ENCODE data around the gene FBXL7.

FBXL7 gene

DNA sequence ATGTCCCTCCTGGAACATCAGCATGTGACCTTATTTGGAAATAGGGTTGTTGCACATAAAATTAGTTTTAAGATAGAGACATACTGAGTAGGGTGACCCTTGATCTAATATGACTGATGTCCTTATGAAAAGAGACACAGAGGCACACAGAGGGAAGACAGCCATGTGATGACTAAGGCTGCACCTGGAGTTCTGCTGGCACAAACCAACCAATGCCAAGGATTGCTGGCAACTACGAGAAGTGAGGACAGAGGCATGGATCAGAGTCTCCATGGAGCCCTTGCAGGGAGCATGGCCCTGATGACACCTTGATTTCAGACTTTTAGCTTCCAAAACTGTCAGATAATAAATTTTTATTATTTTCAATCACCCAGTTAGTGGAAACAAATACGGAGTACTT lies 101.9 kb downstream of the FBXL7 start:
- Histone ChIP-seq H3K36me3 (ENCODE audit: insufficient read depth, low read length) (no peaks in the 10 kb centered on the region), H3K9ac (ENCODE audit: low read length) (no peak overlapping the region), H2AFZ (ENCODE audit: low read length) (no peak overlapping the region), H3K9me3 (ENCODE audit: low read length) (no peaks in the 10 kb centered on the region), H3K9me2 (ENCODE audit: low read depth, low read length) (no peaks in the 10 kb centered on the region), H3K4me1 (ENCODE audit: insufficient read depth, low read length, severe bottlenecking) (no peaks in the 10 kb centered on the region), H3K27me3 (ENCODE audit: insufficient read depth, low read length) (no peaks in the 10 kb centered on the region), H3K4me2 (ENCODE audit: low read length) (no peak overlapping the region), H4K20me1 (ENCODE audit: insufficient read depth, low read length) (no peaks in the 10 kb centered on the region), H3F3A (ENCODE audit: insufficient read depth, low read length) (no peaks in the 10 kb centered on the region), H3K79me2 (ENCODE audit: insufficient read depth, low read length) (no peaks in the 10 kb centered on the region), H3K4me3 (ENCODE audit: low read depth, low read length, poor library complexity, severe bottlenecking) (no peak overlapping the region), H3K27ac (ENCODE audit: low read depth, low read length, poor library complexity, severe bottlenecking) (no peak overlapping the region)
- TF ChIP-seq CTCF (IDR thresholded peaks at IDR 0.05; ENCODE audit: low read length) (no peak), EZH2 (IDR thresholded peaks at IDR 0.05; ENCODE audit: borderline replicate concordance, low read length) (no peak)

DNA sequence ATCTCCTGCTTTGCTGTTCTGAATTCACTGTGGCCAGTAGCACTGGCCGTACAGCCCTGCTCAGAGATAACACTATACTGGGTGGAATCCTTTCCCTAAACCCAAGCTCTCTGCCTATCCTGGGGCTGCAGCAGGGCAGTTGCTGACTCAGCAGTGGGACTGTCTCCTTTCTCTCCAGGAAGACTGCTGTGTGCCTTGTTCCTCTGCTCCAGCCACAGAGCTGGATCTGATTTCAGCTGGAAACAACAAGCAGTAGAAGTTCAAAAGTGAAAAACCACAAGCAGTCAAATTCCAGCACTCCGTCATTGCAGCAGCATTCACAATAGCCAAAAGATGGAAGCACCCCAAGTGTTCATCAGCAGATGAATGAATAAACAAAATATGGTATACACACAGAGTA lies 105.0 kb downstream of the FBXL7 start:
- H3K9me3 ChIP-seq (ENCODE audit: low read length), result no peaks in the 10 kb centered on the region
- no peaks in the 10 kb centered on the region for H3K4me1 ChIP-seq (ENCODE audit: insufficient read depth, low read length, severe bottlenecking)
- no peaks in the 10 kb centered on the region for H4K20me1 ChIP-seq (ENCODE audit: insufficient read depth, low read length)
- no peak overlapping the region for H3K4me3 ChIP-seq (ENCODE audit: low read depth, low read length, poor library complexity, severe bottlenecking)
- no peaks in the 10 kb centered on the region for H3K36me3 ChIP-seq (ENCODE audit: insufficient read depth, low read length)
- no peak overlapping the region for H3K4me2 ChIP-seq (ENCODE audit: low read length)
- TF ChIP-seq EZH2 (IDR thresholded peaks at IDR 0.05; ENCODE audit: borderline replicate concordance, low read length) (no peak), CTCF (IDR thresholded peaks at IDR 0.05; ENCODE audit: low read length) (no peak)
- H3K79me2 ChIP-seq (ENCODE audit: insufficient read depth, low read length), result no peaks in the 10 kb centered on the region
- H3K9ac ChIP-seq (ENCODE audit: low read length), result no peak overlapping the region
- H3K27ac ChIP-seq (ENCODE audit: low read depth, low read length, poor library complexity, severe bottlenecking), result no peak overlapping the region
- H3K9me2 ChIP-seq (ENCODE audit: low read depth, low read length), result no peaks in the 10 kb centered on the region
- no peak overlapping the region for H2AFZ ChIP-seq (ENCODE audit: low read length)
- H3F3A ChIP-seq (ENCODE audit: insufficient read depth, low read length), result no peaks in the 10 kb centered on the region
- no peaks in the 10 kb centered on the region for H3K27me3 ChIP-seq (ENCODE audit: insufficient read depth, low read length)

DNA sequence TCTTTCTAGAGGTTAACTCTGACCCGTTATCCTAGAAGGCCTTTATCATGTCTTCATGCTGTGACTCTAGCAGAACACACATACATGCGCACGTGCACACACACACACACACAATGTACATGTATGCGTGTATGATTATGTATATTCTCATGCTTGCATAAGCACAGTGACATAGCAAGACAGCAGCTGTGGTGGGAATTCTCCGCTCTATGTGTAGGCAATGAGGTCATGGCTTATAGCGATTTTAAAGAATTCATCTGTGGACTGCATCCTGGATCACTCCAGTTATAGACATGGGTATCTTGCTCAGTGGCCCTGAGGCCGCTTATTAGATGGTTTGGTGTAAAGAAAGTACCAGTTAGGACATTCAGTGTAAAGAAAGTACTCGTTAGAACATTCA lies 106.2 kb downstream of the FBXL7 start:
- no peak overlapping the region for H2AFZ ChIP-seq (ENCODE audit: low read length)

More for the DNA sequence above, 106.2 kb downstream of the FBXL7 start:
- H3K27me3 ChIP-seq (ENCODE audit: insufficient read depth, low read length), result no peaks in the 10 kb centered on the region
- no peak overlapping the region for H3K4me3 ChIP-seq (ENCODE audit: low read depth, low read length, poor library complexity, severe bottlenecking)
- no peaks in the 10 kb centered on the region for H3K79me2 ChIP-seq (ENCODE audit: insufficient read depth, low read length)
- no peaks in the 10 kb centered on the region for H3K9me3 ChIP-seq (ENCODE audit: low read length)
- no peaks in the 10 kb centered on the region for H3K36me3 ChIP-seq (ENCODE audit: insufficient read depth, low read length)
- H3K4me2 ChIP-seq (ENCODE audit: low read length), result no peak overlapping the region
- no peaks in the 10 kb centered on the region for H4K20me1 ChIP-seq (ENCODE audit: insufficient read depth, low read length)
- no peak overlapping the region for H3K9ac ChIP-seq (ENCODE audit: low read length)
- no peaks in the 10 kb centered on the region for H3K9me2 ChIP-seq (ENCODE audit: low read depth, low read length)
- H3K4me1 ChIP-seq (ENCODE audit: insufficient read depth, low read length, severe bottlenecking), result no peaks in the 10 kb centered on the region
- H3K27ac ChIP-seq (ENCODE audit: low read depth, low read length, poor library complexity, severe bottlenecking), result no peak overlapping the region
- no peaks in the 10 kb centered on the region for H3F3A ChIP-seq (ENCODE audit: insufficient read depth, low read length)
- TF ChIP-seq CTCF (IDR thresholded peaks at IDR 0.05; ENCODE audit: low read length) (no peak), EZH2 (IDR thresholded peaks at IDR 0.05; ENCODE audit: borderline replicate concordance, low read length) (no peak)
